GM19099 (cell line): ENCODE results near the gene PDE4D.

Experiments used
- POLR2A ChIP-seq: IDR thresholded peaks from 3 replicates; pipeline ENCODE4 v1.6.1; 2011; ENCODE audit warnings: low read depth; ENCODE audit not compliant: insufficient read length; ENCODE audit errors: extremely low read depth

The PDE4D gene

GRCh38 chr5:59722874-59723273 is 170.7 kb downstream of the PDE4D start:
- no peak for TF ChIP-seq POLR2A

DNA sequence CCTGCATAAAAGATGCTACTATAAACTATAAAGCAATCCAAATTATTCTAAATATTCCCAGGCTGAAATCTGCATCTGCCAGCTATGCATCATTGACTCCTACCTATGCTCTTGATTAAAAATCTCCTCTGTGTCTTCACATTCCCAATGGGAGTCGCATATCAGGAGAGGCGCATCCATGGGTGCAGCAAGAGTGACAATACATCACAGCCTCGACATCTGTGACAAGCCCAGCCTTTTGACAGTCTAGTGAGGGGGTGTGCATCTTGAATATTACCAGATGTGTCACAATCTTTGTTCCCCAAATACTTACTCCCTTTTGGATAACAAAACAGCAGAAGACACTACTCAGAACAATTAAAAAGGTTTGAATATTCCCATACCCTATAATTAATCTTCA is 171.8 kb downstream of the PDE4D start:
- TF ChIP-seq POLR2A = no peak

- TF ChIP-seq POLR2A = no peak
Observed at GRCh38 chr5:59720063-59720462, 173.5 kb downstream of the PDE4D start.

DNA sequence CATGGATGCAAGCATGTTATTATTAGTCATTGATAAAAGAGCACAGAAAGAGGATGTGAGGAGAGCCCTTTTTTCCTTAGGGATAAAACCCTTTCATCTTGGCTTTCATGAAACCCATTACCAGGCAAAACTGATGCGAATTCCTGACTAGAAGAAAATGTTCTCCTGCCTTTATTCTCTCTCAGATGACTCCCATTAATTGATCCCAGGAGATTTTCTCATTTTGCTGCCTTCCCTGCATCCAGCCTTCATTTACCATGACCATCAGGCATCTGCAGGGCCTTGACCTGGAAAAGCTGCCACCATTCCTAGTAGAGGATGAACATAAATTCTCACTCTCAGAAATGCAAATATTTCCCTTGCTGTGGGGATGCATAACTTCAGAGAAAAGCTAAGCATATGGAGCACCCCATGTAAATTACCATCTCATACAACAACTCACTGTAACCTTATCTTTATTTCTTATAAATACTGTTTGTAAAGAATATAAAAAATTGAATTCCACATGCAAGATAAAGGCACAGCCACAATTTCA is 176.5 kb downstream of the PDE4D start:
- no peak for TF ChIP-seq POLR2A

- no peak for TF ChIP-seq POLR2A
Observed at GRCh38 chr5:59716029-59716428, 177.5 kb downstream of the PDE4D start.

- no peak for TF ChIP-seq POLR2A
Observed at GRCh38 chr5:59715228-59715627, 178.3 kb downstream of the PDE4D start.

- no peak for TF ChIP-seq POLR2A
Observed at GRCh38 chr5:59713498-59713844, 180.1 kb downstream of the PDE4D start.

GRCh38 chr5:59712836-59713497 is 180.6 kb downstream of the PDE4D start:
- TF ChIP-seq POLR2A = no peak

GRCh38 chr5:59711310-59711709 is 182.2 kb downstream of the PDE4D start:
- no peak for TF ChIP-seq POLR2A

- no peak for TF ChIP-seq POLR2A
Observed at GRCh38 chr5:59709846-59710245, 183.7 kb downstream of the PDE4D start.

- no peak for TF ChIP-seq POLR2A
Observed at GRCh38 chr5:59709346-59709821, 184.1 kb downstream of the PDE4D start.

- TF ChIP-seq POLR2A = no peak
Observed at GRCh38 chr5:59704936-59705335, 188.6 kb downstream of the PDE4D start.

GRCh38 chr5:59703789-59704188 is 189.7 kb downstream of the PDE4D start:
- TF ChIP-seq POLR2A = no peak

DNA sequence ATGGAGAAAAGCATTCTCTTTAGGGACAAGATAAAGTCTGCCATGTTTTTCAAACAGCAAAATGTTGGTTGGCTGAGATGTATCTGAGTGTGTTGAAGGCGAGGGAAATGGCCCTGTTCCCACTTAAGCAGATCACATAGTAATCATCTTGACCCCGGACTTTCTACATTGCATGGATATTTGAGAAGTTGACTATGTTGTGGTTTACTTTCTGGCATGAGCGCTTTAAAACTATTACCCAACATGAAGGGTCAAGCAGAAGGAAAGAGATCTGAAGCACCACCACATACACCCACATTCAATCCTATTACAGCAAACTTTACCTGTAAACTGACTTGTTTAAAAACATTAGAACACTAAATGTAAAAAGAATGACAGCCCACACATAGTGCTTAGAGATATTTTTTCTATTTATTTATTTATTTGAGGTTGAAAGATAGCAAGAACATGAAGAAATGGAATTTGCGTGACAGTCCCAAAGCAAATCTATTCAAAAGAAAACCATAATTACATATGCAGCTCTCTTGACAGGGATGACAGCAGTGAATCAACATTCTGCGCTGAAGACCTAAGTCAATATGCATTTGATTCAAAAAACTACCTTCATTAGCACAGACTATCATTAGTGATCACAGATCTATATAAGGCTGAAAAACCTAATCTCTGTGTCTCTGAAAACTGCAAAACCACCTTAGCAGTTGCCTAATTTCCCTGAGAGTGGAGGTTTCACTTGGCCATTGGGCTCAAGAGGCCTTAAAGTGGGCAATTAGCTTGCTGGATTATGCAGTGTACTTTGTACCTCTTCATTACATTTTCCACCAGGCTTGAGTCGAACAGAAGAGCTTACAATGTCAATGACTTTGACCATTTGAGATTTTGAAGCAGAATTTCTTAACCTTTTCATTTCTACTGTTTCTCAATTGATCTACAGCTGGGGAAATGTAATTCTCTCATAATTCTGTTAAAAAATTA is 195.0 kb downstream of the PDE4D start:
- TF ChIP-seq POLR2A = no peak

- TF ChIP-seq POLR2A = no peak
Observed at GRCh38 chr5:59694411-59694810, 199.1 kb downstream of the PDE4D start.
